ENCODE data around the gene GARIN6.

GARIN6 gene

GRCh38 chr12:99649551-99649950 is 2.0 kb downstream of the GARIN6 start:
- CTCF ChIA-PET: no interaction called here

GRCh38 chr12:99658671-99659349 is 11.3 kb downstream of the GARIN6 start:
- ChIA-PET POLR2A (interaction anchor here (0.5 kb wide), 1 partner anchor 186 kb away, joined by 3 read pairs; no protein-coding TSS in a partner anchor), CTCF (interaction anchor here (0.6 to 5.5 kb wide), 14 partner anchors 11 to 627 kb away, joined by 3 to 48 read pairs (median 4); partner anchors contain the start of gene GARIN6)
- peak; percentile 24 for TF ChIP-seq CTCF (IDR thresholded peaks at IDR 0.05; ENCODE audit: control extremely low read depth, extremely low read depth, low read depth, missing control alignments)
- no peak for DNase-seq (ENCODE audit: extremely low spot score)

More at GRCh38 chr12:99649551-99649950, 2.0 kb downstream of the GARIN6 start:
- no peak for TF ChIP-seq CTCF (IDR thresholded peaks at IDR 0.05; ENCODE audit: control extremely low read depth, extremely low read depth, low read depth, missing control alignments)
- POLR2A ChIA-PET: no interaction called here
- no peak for DNase-seq (ENCODE audit: extremely low spot score)

- CTCF ChIA-PET: no interaction called here
- TF ChIP-seq CTCF (IDR thresholded peaks at IDR 0.05; ENCODE audit: control extremely low read depth, extremely low read depth, low read depth, missing control alignments): no peak
- no peak for DNase-seq (ENCODE audit: extremely low spot score)
- POLR2A ChIA-PET: no interaction called here
Measured at GRCh38 chr12:99670635-99671034, 23.1 kb downstream of the GARIN6 start.

- POLR2A ChIA-PET: no interaction called here
- CTCF ChIA-PET: interaction anchor here (1.2 kb wide), 1 partner anchor 19 kb away, joined by 6 read pairs; no protein-coding TSS in a partner anchor
- TF ChIP-seq CTCF (IDR thresholded peaks at IDR 0.05; ENCODE audit: control extremely low read depth, extremely low read depth, low read depth, missing control alignments): no peak
- DNase-seq (ENCODE audit: extremely low spot score): no peak
Measured at GRCh38 chr12:99680276-99680675, 32.7 kb downstream of the GARIN6 start.

- no peak for DNase-seq (ENCODE audit: extremely low spot score)
- TF ChIP-seq CTCF (IDR thresholded peaks at IDR 0.05; ENCODE audit: control extremely low read depth, extremely low read depth, low read depth, missing control alignments): no peak
- ChIA-PET POLR2A (no interaction called here), CTCF (interaction anchor here (1.4 kb wide), 1 partner anchor 9 kb away, joined by 3 read pairs; no protein-coding TSS in a partner anchor)
Measured at GRCh38 chr12:99686142-99686541, 38.6 kb downstream of the GARIN6 start.

- POLR2A ChIA-PET: no interaction called here
- DNase-seq (ENCODE audit: extremely low spot score): no peak
- TF ChIP-seq CTCF (IDR thresholded peaks at IDR 0.05; ENCODE audit: control extremely low read depth, extremely low read depth, low read depth, missing control alignments): no peak
- CTCF ChIA-PET: interaction anchor here (0.7 to 1.4 kb wide), 4 partner anchors 10 to 36 kb away, joined by 3 to 4 read pairs (median 3); no protein-coding TSS in a partner anchor
Measured at GRCh38 chr12:99695050-99695449, 47.5 kb downstream of the GARIN6 start.

Data from GM10248 (cell line).